Measurements from ENCODE around the gene AUTS2.

Gene AUTS2

DNA sequence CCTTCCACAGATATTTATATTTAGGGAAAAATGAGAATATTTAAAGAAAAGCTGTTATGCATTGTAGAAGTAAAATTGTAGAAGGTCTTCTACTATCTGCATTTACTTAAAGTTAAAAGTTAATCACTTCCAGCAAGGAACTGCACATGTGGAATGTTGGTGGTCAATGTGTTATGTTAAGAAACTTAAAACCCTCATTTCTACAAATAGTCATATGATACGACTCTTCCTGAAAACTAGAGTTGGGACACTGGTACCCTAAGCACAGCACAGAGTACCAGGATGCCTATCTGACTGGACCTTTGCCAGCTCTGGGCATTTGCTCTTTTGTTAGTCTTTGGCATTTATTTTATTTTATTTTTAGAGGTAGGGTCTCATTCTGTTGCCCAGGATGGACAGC lies 1009.5 kb downstream of the AUTS2 start:
- no peak overlapping the region for H3K9ac ChIP-seq (ENCODE audit: low read length)
- H2AFZ ChIP-seq (ENCODE audit: low read length) = no peak overlapping the region
- no peaks in the 10 kb centered on the region for H3K4me1 ChIP-seq (ENCODE audit: insufficient read depth, low read length, severe bottlenecking)
- no peaks in the 10 kb centered on the region for H3K9me2 ChIP-seq (ENCODE audit: low read depth, low read length)
- TF ChIP-seq, protein P1, sequence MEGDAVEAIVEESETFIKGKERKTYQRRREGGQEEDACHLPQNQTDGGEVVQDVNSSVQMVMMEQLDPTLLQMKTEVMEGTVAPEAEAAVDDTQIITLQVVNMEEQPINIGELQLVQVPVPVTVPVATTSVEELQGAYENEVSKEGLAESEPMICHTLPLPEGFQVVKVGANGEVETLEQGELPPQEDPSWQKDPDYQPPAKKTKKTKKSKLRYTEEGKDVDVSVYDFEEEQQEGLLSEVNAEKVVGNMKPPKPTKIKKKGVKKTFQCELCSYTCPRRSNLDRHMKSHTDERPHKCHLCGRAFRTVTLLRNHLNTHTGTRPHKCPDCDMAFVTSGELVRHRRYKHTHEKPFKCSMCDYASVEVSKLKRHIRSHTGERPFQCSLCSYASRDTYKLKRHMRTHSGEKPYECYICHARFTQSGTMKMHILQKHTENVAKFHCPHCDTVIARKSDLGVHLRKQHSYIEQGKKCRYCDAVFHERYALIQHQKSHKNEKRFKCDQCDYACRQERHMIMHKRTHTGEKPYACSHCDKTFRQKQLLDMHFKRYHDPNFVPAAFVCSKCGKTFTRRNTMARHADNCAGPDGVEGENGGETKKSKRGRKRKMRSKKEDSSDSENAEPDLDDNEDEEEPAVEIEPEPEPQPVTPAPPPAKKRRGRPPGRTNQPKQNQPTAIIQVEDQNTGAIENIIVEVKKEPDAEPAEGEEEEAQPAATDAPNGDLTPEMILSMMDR (IDR thresholded peaks at IDR 0.05; ENCODE audit: low read length) = no peak
- TF ChIP-seq EZH2 (IDR thresholded peaks at IDR 0.05; ENCODE audit: borderline replicate concordance, low read length) = no peak
- no peak overlapping the region for H3K4me3 ChIP-seq (ENCODE audit: low read depth, low read length, poor library complexity, severe bottlenecking)
- H3K4me2 ChIP-seq (ENCODE audit: low read length) = no peak overlapping the region
- no peaks in the 10 kb centered on the region for H3F3A ChIP-seq (ENCODE audit: insufficient read depth, low read length)
- no peaks in the 10 kb centered on the region for H3K27me3 ChIP-seq (ENCODE audit: insufficient read depth, low read length)
- no peaks in the 10 kb centered on the region for H3K79me2 ChIP-seq (ENCODE audit: insufficient read depth, low read length)
- 0 out of 2 replicates have a peak, but pooled peaks cover 5% of the 10 kb centered on the region for H3K9me3 ChIP-seq (ENCODE audit: low read length)
- no peak overlapping the region for H3K27ac ChIP-seq (ENCODE audit: low read depth, low read length, poor library complexity, severe bottlenecking)
- peaks cover 23% of the 10 kb centered on the region; the same call in 1 of the 2 replicates for H3K36me3 ChIP-seq (ENCODE audit: insufficient read depth, low read length)
- H4K20me1 ChIP-seq (ENCODE audit: insufficient read depth, low read length) = no peaks in the 10 kb centered on the region

DNA sequence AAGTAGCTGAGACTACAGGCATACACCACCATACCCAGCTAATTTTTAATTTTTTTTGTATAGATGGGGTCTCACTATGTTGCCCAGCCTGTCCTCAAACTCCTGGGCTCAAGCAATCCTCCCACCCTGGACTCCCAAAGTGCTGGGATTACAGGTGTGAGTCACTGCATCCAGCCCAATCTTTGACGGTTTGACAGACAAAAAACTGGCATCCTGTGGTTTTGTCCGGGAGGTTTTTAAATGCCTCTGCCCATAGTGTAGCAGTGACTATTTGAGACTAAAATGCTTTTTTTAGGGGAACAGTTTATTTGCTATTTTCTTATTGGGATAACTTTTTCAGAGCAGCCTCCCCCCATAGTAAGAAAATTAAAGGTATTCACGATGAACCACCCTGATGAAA lies 1010.0 kb downstream of the AUTS2 start:
- Histone ChIP-seq H3K9me2 (ENCODE audit: low read depth, low read length) (no peaks in the 10 kb centered on the region), H3K27me3 (ENCODE audit: insufficient read depth, low read length) (no peaks in the 10 kb centered on the region), H3K4me1 (ENCODE audit: insufficient read depth, low read length, severe bottlenecking) (no peaks in the 10 kb centered on the region), H3K4me3 (ENCODE audit: low read depth, low read length, poor library complexity, severe bottlenecking) (no peak overlapping the region), H3K4me2 (ENCODE audit: low read length) (no peak overlapping the region), H3F3A (ENCODE audit: insufficient read depth, low read length) (no peaks in the 10 kb centered on the region), H4K20me1 (ENCODE audit: insufficient read depth, low read length) (no peaks in the 10 kb centered on the region), H3K36me3 (ENCODE audit: insufficient read depth, low read length) (peaks cover 18% of the 10 kb centered on the region; the same call in 1 of the 2 replicates), H2AFZ (ENCODE audit: low read length) (no peak overlapping the region), H3K27ac (ENCODE audit: low read depth, low read length, poor library complexity, severe bottlenecking) (no peak overlapping the region), H3K9me3 (ENCODE audit: low read length) (0 out of 2 replicates have a peak, but pooled peaks cover 5% of the 10 kb centered on the region), H3K9ac (ENCODE audit: low read length) (no peak overlapping the region), H3K79me2 (ENCODE audit: insufficient read depth, low read length) (no peaks in the 10 kb centered on the region)
- TF ChIP-seq, protein P1 (IDR thresholded peaks at IDR 0.05; ENCODE audit: low read length) = no peak
- no peak for TF ChIP-seq EZH2 (IDR thresholded peaks at IDR 0.05; ENCODE audit: borderline replicate concordance, low read length)

DNA sequence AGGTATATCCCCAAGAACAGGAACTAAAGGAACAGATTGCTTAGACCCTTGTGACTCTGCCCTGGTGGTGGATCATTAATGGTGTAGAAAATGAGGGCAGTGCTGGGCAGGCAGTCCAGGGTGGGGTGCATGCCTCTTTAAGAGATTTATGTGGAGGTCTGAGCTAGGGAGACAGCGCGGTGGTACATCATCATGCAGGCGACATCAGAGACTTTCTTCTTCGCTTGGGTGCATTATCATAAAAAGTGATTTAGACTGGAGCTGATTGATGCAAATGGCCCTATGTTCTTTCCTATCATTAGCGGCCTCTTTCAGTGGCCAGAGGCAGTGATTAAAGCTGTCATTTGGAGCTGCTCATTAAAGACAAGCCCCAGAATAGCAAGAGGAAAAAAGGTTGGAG lies 1014.5 kb downstream of the AUTS2 start:
- no peaks in the 10 kb centered on the region for H3K9me3 ChIP-seq (ENCODE audit: low read length)
- H3K79me2 ChIP-seq (ENCODE audit: insufficient read depth, low read length) = no peaks in the 10 kb centered on the region
- H3K27me3 ChIP-seq (ENCODE audit: insufficient read depth, low read length) = no peaks in the 10 kb centered on the region
- H4K20me1 ChIP-seq (ENCODE audit: insufficient read depth, low read length) = no peaks in the 10 kb centered on the region
- TF ChIP-seq, protein P1 (IDR thresholded peaks at IDR 0.05; ENCODE audit: low read length) = no peak
- TF ChIP-seq EZH2 (IDR thresholded peaks at IDR 0.05; ENCODE audit: borderline replicate concordance, low read length) = no peak
- H3K9ac ChIP-seq (ENCODE audit: low read length) = no peak overlapping the region
- no peaks in the 10 kb centered on the region for H3K36me3 ChIP-seq (ENCODE audit: insufficient read depth, low read length)
- H3K4me2 ChIP-seq (ENCODE audit: low read length) = no peak overlapping the region
- no peak overlapping the region for H3K27ac ChIP-seq (ENCODE audit: low read depth, low read length, poor library complexity, severe bottlenecking)
- H3K9me2 ChIP-seq (ENCODE audit: low read depth, low read length) = no peaks in the 10 kb centered on the region
- H2AFZ ChIP-seq (ENCODE audit: low read length) = no peak overlapping the region
- no peak overlapping the region for H3K4me3 ChIP-seq (ENCODE audit: low read depth, low read length, poor library complexity, severe bottlenecking)
- no peaks in the 10 kb centered on the region for H3F3A ChIP-seq (ENCODE audit: insufficient read depth, low read length)
- peaks cover 14% of the 10 kb centered on the region for H3K4me1 ChIP-seq (ENCODE audit: insufficient read depth, low read length, severe bottlenecking)

Measured in OCI-LY1 (cell line).